Ectodermal cell (in vitro differentiated cells): ENCODE results near the gene KRTCAP2.
"Not testable (repeated sequence)": the region's sequence is repeated elsewhere in the genome, so short reads cannot be mapped to it uniquely, and the experiment has no call there.

ENCODE experiments used
- H3K27ac ChIP-seq: 2 replicates; pipeline ENCODE4 v1.7.0; 2013; ENCODE audit warnings: mild to moderate bottlenecking, low read depth, low read length; ENCODE audit not compliant: insufficient read depth, poor library complexity, severe bottlenecking
- H3K27me3 ChIP-seq: 2 replicates; pipeline ENCODE4 v1.7.0; 2013; ENCODE audit warnings: mild to moderate bottlenecking, low read length; ENCODE audit not compliant: insufficient read depth, control insufficient read depth, poor library complexity, severe bottlenecking
- H3K36me3 ChIP-seq: one replicate; pipeline ENCODE4 v1.7.0; 2013; ENCODE audit warnings: low read length; ENCODE audit not compliant: control insufficient read depth, insufficient read depth
- H3K4me1 ChIP-seq: one replicate; pipeline ENCODE4 v1.7.0; 2013; ENCODE audit warnings: low read length; ENCODE audit not compliant: control insufficient read depth, insufficient read depth
- H3K4me3 ChIP-seq: 2 replicates; pipeline ENCODE4 v1.7.0; 2013; ENCODE audit warnings: low read depth, low read length, control low read depth; ENCODE audit not compliant: insufficient read depth
- H3K9me3 ChIP-seq: 2 replicates; pipeline ENCODE4 v1.7.0; 2013; ENCODE audit warnings: mild to moderate bottlenecking, low read length, moderate library complexity; ENCODE audit not compliant: control insufficient read depth
- WGBS, 2 experiments: methylation state at CpG; one replicate each; pipeline ENCODE4 v1.1.7; 2013; ENCODE audit warnings: missing lambda C conversion rate in 2 of 2; 5-methylcytosine and 5-hydroxymethylcytosine counted together

Gene KRTCAP2

DNA sequence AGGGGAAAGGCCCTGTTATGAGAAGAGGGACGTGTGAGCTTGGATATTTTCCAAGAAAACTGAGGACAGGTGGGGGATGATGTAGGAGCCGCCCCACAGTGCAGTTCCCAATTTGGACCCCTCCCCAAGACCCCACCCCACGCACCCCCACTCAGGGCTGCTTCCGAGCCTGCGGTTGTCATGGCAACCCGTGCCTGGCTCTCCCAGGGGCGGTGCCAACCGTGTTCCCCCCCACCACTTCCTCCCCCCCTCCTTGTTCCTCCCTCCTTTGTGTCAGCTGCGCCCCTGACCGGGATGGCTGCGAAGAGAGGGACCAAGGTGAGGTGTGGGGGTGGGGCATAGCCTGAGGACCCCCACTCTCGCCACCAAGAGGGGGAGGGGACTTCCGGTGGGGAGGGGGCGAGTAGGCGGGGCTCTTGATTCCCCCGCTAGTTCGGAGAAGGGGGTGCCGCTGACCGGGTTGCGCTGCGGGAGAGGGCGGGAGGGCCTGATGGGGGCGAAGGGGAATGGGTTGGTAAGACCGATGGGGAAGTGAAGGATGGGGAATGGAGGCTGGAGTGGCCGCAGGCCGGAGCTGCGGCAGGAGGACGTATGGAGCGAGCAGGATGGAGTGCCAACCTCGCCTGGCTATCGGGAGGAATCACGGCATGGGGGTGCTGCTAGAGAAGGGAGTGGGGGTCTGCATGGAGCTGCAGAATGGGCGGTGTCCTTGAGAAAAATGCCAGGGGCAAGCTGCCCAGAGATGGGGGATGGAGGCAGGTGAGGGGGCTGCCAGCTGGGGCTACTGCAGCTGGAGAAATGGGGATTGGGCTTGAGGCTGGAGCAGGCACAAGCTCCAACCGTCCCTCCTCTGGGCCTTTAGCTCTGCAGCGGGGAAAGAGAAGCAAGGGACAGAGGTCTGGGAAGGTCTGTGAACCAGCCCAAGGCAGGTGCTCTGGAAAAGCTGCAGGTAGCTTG lies 1.5 kb upstream of the KRTCAP2 start:
- Histone ChIP-seq H3K27me3 (no peaks in the 10 kb centered on the region), H3K4me3 (peak overlapping the region; percentile 86), H3K4me1 (peaks cover 10% of the 10 kb centered on the region), H3K9me3 (no peaks in the 10 kb centered on the region), H3K36me3 (peaks cover 16% of the 10 kb centered on the region), H3K27ac (no peak overlapping the region)
- WGBS, 2 experiments = 3 to 4% methylated on average over 32 to 33 of the region's 35 CpGs

DNA sequence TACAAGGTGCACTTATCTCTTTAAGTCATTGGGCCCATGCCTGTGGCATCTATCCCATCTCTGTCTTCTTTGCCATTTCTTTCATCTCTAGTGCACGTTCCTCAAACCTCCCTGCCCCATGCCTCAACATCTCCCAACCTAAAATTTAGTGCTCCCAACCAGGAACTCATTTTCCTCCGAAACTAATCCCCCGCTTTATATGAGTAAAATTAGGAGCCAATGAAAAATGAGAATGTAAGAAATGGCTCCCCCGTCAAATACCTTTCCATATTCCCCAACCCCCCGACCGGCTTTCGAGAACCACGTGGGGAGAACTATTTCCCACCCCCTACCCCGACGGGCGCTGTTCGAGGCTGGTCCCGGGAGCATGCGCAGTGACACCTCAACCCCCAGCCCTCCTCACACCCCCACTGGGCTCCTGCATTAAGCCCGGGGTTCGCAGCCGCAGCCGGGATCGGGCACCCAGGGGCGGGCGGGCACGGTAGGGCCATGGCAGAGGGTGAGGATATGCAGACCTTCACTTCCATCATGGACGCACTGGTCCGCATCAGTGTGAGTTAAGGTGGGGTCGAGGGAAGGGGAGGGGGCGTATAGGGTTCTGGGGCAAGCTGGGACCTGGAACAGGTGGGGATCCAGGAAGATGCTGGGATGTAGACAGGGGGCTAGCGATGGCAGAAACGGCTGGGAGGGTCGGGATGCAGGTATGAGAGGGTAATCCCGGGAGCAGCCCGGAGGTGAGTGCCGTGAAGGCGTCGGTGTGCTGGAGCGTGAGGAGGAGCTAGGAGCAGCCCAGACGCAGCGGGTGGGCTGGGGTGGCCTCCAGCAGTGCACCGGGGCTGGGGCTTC lies 597 bp upstream of the KRTCAP2 start, which contains the start of gene TRIM46:
TRIM46 (plus strand) TSS at position 372 of the 846 bp plus-strand sequence; CDS start at position 490, 118 bp downstream.
- Histone ChIP-seq H3K27me3 (no peaks in the 10 kb centered on the region), H3K27ac (no peak within 1 kb of the TSS), H3K9me3 (no peaks in the 10 kb centered on the region), H3K36me3 (peaks cover 10% of the 10 kb centered on the region), H3K4me1 (peaks cover 10% of the 10 kb centered on the region), H3K4me3 (peak within 1 kb of the TSS; percentile 86)
- WGBS, 2 experiments = 0 to 1% methylated on average over 36 to 38 of the region's 38 CpGs

DNA sequence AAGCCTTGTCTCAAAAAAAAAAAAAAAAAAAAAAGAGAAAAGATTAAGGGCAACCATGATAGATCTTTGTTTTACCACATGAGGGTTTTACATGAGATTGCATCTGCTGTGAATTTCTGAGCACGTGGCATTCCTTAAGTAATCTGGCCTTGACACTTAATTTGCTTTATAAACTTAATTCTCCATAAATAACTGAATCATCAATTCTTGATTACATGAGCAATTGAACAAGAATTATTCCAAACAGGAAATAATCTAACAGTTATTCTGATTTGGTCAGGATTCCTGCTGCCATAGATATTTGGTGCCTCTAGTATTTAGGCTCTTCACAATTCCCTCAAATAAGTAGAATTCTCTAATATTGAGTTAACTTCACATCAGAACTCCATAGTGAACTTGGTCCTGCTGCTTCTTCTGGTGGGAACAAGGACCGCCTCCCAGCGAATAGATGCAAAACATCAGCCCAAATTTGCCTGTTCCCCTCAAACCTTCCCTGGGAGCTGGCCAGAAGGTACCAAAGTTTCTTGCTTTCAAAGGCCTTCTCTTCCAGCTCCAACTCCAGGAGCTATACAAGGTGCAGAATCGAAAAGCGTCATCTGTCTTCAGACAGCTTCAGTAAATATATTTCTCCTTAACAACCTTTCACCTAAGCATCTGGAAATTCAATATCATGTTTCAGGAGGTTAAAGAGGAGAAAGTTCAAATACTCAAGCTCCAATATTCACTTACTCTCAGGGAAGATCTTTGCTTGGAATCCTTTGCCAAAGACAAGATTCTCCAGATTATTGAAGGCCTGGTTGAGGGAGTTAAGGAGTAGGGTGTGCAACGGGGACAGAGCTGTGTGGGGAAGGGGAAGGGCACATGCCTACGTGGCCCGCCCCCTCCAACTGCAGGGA lies 1.0 kb downstream of the KRTCAP2 start:
- no peaks in the 10 kb centered on the region for H3K27me3 ChIP-seq
- peaks cover 11% of the 10 kb centered on the region for H3K4me1 ChIP-seq
- WGBS, 2 experiments = 55 to 59% methylated on average over 8 of the region's 8 CpGs
- no peaks in the 10 kb centered on the region for H3K36me3 ChIP-seq
- H3K4me3 ChIP-seq = peak overlapping the region; percentile 86
- H3K9me3 ChIP-seq = no peaks in the 10 kb centered on the region
- H3K27ac ChIP-seq = no peak overlapping the region

- Histone ChIP-seq H3K4me1 (peaks cover 21% of the 10 kb centered on the region), H3K36me3 (no peaks in the 10 kb centered on the region), H3K4me3 (no peak overlapping the region), H3K9me3 (no peaks in the 10 kb centered on the region), H3K27ac (no peak overlapping the region), H3K27me3 (no peaks in the 10 kb centered on the region)
- 93 to 97% methylated on average over 7 of the region's 7 CpGs for WGBS, 2 experiments
Measured at GRCh38 chr1:155170806-155171205, 2.3 kb downstream of the KRTCAP2 start.

GRCh38 chr1:155170101-155170785 lies 2.9 kb downstream of the KRTCAP2 start:
- H3K9me3 ChIP-seq = no peaks in the 10 kb centered on the region
- H3K4me1 ChIP-seq = peaks cover 21% of the 10 kb centered on the region
- WGBS, 2 experiments = 100% methylated on average over 1 of the region's 2 CpGs
- H3K36me3 ChIP-seq = no peaks in the 10 kb centered on the region
- no peak overlapping the region for H3K4me3 ChIP-seq
- H3K27me3 ChIP-seq = no peaks in the 10 kb centered on the region
- H3K27ac ChIP-seq = no peak overlapping the region

GRCh38 chr1:155169541-155169940 lies 3.6 kb downstream of the KRTCAP2 start:
- 94 to 96% methylated on average over 5 of the region's 5 CpGs for WGBS, 2 experiments

DNA sequence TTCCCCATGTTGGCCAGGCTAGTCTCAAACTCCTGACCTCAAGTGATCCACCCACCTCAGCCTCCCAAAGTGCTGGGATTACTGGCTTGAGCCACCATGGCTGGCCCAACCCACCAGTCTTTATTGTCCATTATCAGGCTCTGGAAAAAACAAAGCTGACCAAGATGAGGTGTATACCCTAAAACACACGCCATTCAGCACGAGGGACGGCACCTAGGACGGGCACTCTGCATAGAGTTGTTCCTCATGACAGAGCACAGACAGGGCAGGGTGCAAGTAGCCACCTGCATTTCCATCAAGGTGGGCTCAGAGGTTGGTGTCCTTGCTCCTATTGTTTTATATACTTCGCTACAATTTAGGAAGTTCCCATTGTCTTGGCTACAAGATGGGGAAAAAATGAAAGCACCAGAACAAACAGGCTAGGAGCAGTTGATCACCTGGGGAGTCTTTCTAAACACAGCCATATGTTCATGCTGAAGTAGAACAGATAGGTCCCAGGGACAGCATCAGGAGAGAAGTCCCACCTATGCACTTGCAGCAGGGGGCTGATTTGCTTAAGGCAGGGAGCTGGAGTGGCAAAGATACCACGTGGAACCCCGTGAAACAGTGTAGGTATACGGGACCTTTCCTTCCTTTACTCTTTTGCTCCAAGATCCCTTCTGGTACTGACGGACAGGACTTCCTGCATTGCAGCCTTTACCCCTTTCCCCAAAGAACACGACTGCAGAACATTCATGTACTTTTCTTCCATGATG lies 4.5 kb downstream of the KRTCAP2 start:
- H3K9me3 ChIP-seq = no peaks in the 10 kb centered on the region
- no peak overlapping the region for H3K4me3 ChIP-seq
- H3K36me3 ChIP-seq = no peaks in the 10 kb centered on the region
- 92 to 93% methylated on average over 10 of the region's 10 CpGs for WGBS, 2 experiments
- no peaks in the 10 kb centered on the region for H3K27me3 ChIP-seq
- peaks cover 17% of the 10 kb centered on the region for H3K4me1 ChIP-seq
- no peak overlapping the region for H3K27ac ChIP-seq

More at GRCh38 chr1:155169541-155169940, 3.6 kb downstream of the KRTCAP2 start:
- peaks cover 17% of the 10 kb centered on the region for H3K4me1 ChIP-seq
- H3K4me3 ChIP-seq = no peak overlapping the region
- no peaks in the 10 kb centered on the region for H3K27me3 ChIP-seq
- H3K27ac ChIP-seq = no peak overlapping the region
- no peaks in the 10 kb centered on the region for H3K36me3 ChIP-seq
- H3K9me3 ChIP-seq = no peaks in the 10 kb centered on the region

- H3K4me3 ChIP-seq = peak overlapping the region; percentile 33
- H3K27ac ChIP-seq, H3K9me3 ChIP-seq, H3K27me3 ChIP-seq, H3K36me3 ChIP-seq: not testable (repeated sequence)
- H3K4me1 ChIP-seq = peaks cover 17% of the 10 kb centered on the region
- 65 to 67% methylated on average over 4 of the region's 4 CpGs for WGBS, 2 experiments
Measured at GRCh38 chr1:155168105-155168445, 5.0 kb downstream of the KRTCAP2 start.
